ENCODE results near the gene SRP68. TPM values are rescaled to one million over a fixed set of nuclear protein-coding genes. Genes with fewer than 3 reads are reported as not detected.

SRP68 gene
- total RNA-seq, 2 donors from 2014 or later, result 73.9 to 78.0 TPM

DNA sequence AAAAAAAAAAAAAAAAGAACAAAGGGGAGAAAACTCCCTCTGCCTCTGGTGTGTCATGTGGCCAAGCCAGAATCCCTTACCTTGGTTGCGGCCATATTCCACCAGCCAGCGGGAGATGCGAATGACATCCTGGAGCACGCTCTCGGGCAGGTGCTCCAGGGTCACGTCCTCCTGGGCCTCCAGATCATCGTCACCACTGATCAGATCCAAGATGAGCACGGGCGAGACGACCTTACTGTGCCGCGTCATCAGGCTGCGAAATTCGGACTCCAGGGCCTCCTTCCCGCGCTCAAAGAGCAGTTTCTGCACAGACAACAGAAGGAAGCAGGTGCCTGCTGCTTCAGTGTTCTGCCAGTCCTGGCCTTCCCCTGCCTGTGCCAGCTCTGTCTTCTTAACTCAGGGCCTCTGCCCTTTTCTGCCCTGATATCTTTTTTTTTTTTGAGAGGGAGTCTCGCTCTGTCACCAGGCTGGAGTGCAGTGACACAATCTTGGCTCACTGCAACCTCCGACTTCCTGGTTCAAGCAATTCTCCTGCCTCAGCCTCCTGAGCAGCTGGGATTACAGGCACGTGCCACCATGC is 25.5 kb upstream of the SRP68 start:
- DNase-seq, result no peak
- Histone ChIP-seq H3K9ac (ENCODE audit: extremely low read depth, low read length, poor library complexity, severe bottlenecking) (no peak overlapping the region), H3K4me1 (ENCODE audit: control insufficient read depth, insufficient read depth, low read length) (no peaks in the 10 kb centered on the region), H3K9me3 (ENCODE audit: control insufficient read depth, low read length) (no peaks in the 10 kb centered on the region), H3K36me3 (ENCODE audit: control insufficient read depth, insufficient read depth, low read length) (peaks cover 88% of the 10 kb centered on the region), H3K27ac (ENCODE audit: low read depth, low read length) (no peak overlapping the region), H3K27me3 (ENCODE audit: control insufficient read depth, insufficient read depth, low read length, poor library complexity, severe bottlenecking) (no peaks in the 10 kb centered on the region), H3K4me3 (ENCODE audit: low read length) (no peak overlapping the region)
- no peak overlapping the region for H3K4me3 Mint-ChIP-seq
- H3K4me1 Mint-ChIP-seq, result peaks cover 2% of the 10 kb centered on the region
- H3K27me3 Mint-ChIP-seq (ENCODE audit: insufficient read depth), result no peaks in the 10 kb centered on the region
- peaks cover 69% of the 10 kb centered on the region for H3K36me3 Mint-ChIP-seq (ENCODE audit: low read depth)
- TF ChIP-seq, protein P1, sequence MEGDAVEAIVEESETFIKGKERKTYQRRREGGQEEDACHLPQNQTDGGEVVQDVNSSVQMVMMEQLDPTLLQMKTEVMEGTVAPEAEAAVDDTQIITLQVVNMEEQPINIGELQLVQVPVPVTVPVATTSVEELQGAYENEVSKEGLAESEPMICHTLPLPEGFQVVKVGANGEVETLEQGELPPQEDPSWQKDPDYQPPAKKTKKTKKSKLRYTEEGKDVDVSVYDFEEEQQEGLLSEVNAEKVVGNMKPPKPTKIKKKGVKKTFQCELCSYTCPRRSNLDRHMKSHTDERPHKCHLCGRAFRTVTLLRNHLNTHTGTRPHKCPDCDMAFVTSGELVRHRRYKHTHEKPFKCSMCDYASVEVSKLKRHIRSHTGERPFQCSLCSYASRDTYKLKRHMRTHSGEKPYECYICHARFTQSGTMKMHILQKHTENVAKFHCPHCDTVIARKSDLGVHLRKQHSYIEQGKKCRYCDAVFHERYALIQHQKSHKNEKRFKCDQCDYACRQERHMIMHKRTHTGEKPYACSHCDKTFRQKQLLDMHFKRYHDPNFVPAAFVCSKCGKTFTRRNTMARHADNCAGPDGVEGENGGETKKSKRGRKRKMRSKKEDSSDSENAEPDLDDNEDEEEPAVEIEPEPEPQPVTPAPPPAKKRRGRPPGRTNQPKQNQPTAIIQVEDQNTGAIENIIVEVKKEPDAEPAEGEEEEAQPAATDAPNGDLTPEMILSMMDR (conservative IDR thresholded peaks at IDR 0.05), result no peak
- no peak overlapping the region for H3K27ac Mint-ChIP-seq
- 91 to 93% methylated on average over 14 to 19 of the region's 19 CpGs for WGBS, 2 experiments (ENCODE audit: insufficient coverage in 1 of 2, insufficient read length in 1 of 2)
- no peaks in the 10 kb centered on the region for H3K9me3 Mint-ChIP-seq

DNA sequence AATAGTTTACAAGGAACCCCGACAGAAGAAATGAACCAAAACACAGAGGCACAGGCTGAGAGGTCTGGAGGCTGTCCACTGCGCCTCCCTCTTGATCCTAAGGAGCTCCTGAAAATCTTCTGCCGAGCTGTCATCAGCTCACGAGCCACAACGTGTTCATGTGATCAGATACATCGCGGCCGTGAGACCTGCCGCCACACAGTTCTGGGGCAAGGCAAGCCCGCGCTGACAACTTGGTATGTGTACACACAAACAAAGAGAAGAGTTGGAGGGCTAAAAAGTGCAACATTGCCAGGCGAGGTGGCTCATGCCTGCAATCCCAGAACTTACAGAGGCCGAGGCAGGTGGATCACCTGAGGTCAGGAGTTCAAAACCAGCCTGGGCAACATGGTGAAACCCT is 23.6 kb upstream of the SRP68 start:
- H3K27me3 Mint-ChIP-seq (ENCODE audit: insufficient read depth), result no peaks in the 10 kb centered on the region
- WGBS, 2 experiments (ENCODE audit: insufficient coverage in 1 of 2, insufficient read length in 1 of 2), result 92 to 93% methylated on average over 13 of the region's 13 CpGs
- no peak overlapping the region for H3K9ac ChIP-seq (ENCODE audit: extremely low read depth, low read length, poor library complexity, severe bottlenecking)
- H3K9me3 Mint-ChIP-seq, result no peaks in the 10 kb centered on the region
- no peaks in the 10 kb centered on the region for H3K9me3 ChIP-seq (ENCODE audit: control insufficient read depth, low read length)
- DNase-seq, result no peak
- H3K4me3 ChIP-seq (ENCODE audit: low read length), result no peak overlapping the region
- no peaks in the 10 kb centered on the region for H3K4me1 Mint-ChIP-seq
- no peak overlapping the region for H3K27ac Mint-ChIP-seq
- no peak overlapping the region for H3K27ac ChIP-seq (ENCODE audit: low read depth, low read length)
- peaks cover 80% of the 10 kb centered on the region for H3K36me3 ChIP-seq (ENCODE audit: control insufficient read depth, insufficient read depth, low read length)
- H3K27me3 ChIP-seq (ENCODE audit: control insufficient read depth, insufficient read depth, low read length, poor library complexity, severe bottlenecking), result no peaks in the 10 kb centered on the region
- H3K4me3 Mint-ChIP-seq, result no peak overlapping the region
- TF ChIP-seq, protein P1 (conservative IDR thresholded peaks at IDR 0.05), result no peak
- H3K36me3 Mint-ChIP-seq (ENCODE audit: low read depth), result peaks cover 70% of the 10 kb centered on the region
- no peaks in the 10 kb centered on the region for H3K4me1 ChIP-seq (ENCODE audit: control insufficient read depth, insufficient read depth, low read length)

DNA sequence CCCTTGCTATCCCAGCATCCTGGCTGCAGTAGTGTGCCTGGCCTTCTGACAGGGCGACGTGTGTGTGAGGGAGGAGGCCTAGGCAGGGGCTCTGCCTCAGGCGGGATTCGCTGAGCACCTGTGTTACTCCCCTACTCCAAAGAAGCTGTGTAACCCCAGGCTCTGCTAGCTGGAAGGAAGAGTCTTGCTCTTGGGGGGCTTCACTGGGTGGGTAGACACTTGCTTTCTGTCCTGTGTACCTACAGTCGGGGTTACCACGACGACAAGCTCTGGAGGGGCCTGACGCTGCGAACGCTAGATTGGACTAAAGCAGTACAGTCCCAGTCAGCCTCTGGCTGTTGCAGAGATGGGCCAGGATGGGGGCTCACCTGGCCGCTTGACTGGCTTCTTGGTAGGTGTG is 21.7 kb upstream of the SRP68 start:
- Histone ChIP-seq H3K4me1 (ENCODE audit: control insufficient read depth, insufficient read depth, low read length) (no peaks in the 10 kb centered on the region), H3K27ac (ENCODE audit: low read depth, low read length) (no peak overlapping the region), H3K36me3 (ENCODE audit: control insufficient read depth, insufficient read depth, low read length) (peaks cover 79% of the 10 kb centered on the region), H3K9ac (ENCODE audit: extremely low read depth, low read length, poor library complexity, severe bottlenecking) (no peak overlapping the region), H3K4me3 (ENCODE audit: low read length) (no peak overlapping the region), H3K27me3 (ENCODE audit: control insufficient read depth, insufficient read depth, low read length, poor library complexity, severe bottlenecking) (no peaks in the 10 kb centered on the region), H3K9me3 (ENCODE audit: control insufficient read depth, low read length) (no peaks in the 10 kb centered on the region)
- no peak for DNase-seq
- Mint-ChIP-seq H3K27me3 (ENCODE audit: insufficient read depth) (no peaks in the 10 kb centered on the region), H3K27ac (no peak overlapping the region), H3K4me3 (no peak overlapping the region), H3K4me1 (no peaks in the 10 kb centered on the region), H3K36me3 (ENCODE audit: low read depth) (peaks cover 69% of the 10 kb centered on the region), H3K9me3 (no peaks in the 10 kb centered on the region)
- TF ChIP-seq, protein P1 (conservative IDR thresholded peaks at IDR 0.05), result no peak
- WGBS, 2 experiments (ENCODE audit: insufficient coverage in 1 of 2, insufficient read length in 1 of 2), result 90 to 97% methylated on average over 7 to 11 of the region's 11 CpGs

Measured in endodermal cell (in vitro differentiated cells).